NK-92 (cell line): ENCODE data around the gene TRIP13.
"Not testable (repeated sequence)": the region's sequence is repeated elsewhere in the genome, so short reads cannot be mapped to it uniquely, and the experiment has no call there.

Source experiments
- DNase-seq: peaks from one replicate; lab custom pipeline; 2025; ENCODE audit not compliant: unreplicated experiment; lab: John Stamatoyannopoulos, UW

The TRIP13 gene

DNA sequence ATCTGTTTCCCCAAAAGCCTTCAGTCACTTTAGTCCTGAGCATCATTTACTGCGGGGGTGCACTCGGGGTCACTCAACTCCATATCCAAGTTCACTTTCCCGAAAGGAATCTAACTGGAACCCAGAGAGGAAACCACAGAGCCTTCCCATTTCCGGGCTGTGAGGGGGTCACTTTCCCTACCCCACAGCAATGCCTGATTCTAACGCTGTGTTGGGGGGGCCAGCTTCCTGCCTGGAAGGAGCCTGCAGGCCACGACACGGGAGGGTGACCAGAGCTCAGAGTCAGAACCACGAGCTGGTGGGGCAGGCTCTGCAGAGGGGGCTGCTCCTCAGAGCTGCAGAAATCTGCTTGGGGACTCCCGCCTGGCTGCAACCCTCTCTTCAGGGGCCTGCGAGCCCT, 20.4 kb upstream of the TRIP13 start:
- no peak for DNase-seq

DNA sequence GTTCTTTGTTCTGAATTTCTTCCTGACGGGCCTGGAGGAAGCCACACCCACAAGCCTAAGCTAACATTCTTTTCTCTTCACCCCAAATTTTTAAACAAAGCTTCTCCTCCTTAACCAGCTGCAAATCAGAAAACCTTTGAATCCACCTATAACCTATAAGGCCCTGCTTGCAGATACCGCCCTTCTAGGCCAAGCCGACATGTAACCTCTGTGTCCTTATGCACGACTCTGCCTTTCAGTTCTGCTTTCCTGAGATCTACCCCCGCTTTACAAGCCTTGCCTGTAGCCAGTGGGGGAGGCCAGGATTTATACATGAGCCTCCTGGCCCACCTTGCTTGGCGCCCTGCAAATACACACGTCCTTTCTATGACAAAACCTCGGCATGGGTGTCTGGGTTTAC, 19.4 kb upstream of the TRIP13 start:
- no peak for DNase-seq

DNA sequence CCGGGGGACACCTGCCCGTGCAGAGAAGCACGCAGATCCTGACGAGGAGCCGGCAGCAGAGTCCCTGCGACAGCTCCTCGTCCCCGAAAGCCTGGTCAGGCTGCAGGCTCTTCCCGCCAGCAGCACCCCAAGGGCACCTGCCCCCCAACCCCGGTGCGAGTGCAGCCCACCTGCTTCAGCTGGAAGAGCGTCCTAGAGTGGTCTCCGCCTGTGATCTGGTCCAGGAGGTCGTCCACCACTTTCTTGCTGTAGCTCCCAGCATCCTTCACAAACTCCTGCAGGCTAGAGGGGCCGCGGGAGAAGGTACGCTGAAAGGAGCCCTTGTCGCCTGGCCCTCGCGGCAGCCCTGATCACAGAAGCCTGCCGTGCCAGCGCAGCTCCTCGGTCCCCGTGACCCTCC, 16.8 kb upstream of the TRIP13 start:
- DNase-seq: no peak

DNA sequence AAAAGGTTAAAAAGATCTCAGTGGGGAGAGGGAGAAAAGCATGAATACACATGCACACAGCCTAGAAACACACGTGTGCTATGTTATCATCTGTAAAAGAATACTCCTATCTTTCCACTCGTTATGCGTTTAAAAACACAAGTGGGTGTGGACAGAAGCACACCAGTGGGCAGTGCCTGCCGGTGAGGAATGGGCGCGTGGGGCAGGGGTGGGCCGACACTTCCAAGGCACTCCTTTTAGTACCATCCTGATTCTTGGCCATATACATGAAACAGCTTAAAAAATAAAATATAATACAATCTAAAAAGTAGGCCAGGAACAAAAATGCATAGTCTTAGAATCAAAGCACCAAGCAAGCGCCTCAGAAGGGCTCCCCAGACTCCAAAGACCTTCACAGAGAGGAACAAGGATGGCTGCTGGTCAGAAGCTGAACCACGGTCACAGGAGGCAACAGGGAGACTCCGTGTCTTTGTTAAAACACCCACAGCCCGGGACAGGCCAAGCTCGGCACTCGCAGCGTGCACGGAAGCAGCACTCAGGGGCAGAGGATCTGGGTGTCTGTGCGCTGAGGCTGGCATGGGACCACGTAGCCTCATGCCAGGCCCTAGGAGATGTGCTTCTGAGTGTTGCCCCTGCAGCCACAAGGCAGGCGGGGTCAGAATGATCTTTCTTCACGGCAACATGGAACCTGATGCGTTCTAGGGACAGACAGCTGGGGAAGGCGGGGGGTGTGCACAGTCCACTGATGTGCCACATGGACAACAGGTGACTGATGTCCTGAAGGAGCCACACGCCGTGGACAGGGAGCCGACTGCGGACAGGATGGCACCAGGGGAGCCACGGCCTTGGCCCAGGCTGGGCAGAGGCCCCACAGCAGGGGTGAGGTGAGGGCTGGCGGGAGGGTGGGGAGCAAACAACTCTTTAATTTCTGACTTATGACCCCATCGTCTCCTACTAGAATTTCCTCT, 16.0 kb upstream of the TRIP13 start:
- DNase-seq: no peak

DNA sequence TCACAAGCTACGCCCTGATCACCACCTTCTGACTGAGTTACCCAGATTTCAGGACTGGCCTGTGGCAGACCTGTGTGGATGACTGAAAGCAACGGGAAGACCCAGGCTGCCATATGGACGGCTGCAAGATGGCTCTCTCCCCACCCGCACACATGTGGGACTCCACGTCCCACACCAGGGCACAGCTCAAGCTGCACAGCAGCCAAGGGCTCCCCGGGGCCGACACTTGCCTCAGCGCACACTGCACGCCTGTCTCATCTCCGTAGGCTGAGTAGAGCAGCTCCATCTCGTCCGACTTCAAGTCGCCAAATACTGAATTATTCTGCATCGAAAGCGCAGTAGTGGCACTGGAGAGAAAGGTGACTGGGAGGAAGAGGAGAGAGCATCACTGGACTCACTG, 14.6 kb upstream of the TRIP13 start:
- DNase-seq: no peak

DNA sequence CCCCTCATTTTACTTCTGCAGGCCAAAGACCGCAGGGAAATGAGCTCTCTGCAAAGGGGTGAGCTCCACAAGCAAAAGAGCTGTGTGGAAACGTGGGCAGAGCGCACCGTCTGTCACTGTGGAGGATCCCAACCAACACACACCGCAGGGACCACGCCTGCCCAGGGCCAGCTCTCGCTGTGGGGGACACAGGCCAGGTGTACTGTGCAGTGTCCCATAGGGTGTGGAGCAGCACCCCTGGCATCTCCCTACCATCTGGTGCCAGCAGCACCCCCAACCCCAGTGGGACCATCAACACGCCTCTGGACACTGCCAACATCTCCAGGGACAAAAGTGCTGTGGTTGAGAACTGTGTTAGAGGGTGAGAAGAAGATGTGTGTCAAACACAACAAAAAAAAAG, 14.0 kb upstream of the TRIP13 start:
- not testable (repeated sequence) for DNase-seq

DNA sequence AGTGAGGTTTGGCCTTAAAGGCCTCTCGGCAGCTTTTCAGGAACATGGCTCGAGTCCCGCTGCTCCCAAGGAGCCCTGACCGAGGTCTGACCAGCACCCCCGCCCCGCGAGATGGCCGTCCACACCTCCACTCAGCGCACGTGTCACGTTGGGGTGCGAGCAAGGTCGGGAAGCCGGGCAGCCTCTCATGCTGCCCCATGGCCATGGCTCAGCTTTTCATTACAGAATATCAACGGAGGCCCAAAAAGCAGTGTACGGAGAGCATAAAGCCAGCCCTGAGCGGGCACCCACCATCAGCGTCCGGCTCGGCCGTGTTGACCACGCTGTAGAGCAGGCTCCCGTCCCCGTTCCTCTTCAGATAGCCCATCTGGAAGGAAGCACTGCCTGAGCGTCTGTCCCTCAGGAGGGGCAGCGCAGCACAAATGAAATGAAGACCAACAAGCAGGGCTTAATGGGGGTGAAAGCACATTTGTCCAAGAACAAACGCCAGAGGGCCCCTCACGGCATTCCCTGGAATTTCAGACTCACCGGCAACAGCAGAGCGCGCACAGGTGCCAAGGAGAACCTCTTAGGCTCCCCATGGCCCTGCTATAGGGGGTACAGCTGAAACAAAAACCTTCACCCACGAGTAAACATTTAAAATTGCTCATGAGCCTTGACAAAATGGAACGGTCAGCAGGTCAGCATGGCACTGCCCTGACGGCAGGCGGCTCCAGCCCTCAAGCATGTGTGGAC, 11.7 kb upstream of the TRIP13 start:
- DNase-seq: no peak

DNA sequence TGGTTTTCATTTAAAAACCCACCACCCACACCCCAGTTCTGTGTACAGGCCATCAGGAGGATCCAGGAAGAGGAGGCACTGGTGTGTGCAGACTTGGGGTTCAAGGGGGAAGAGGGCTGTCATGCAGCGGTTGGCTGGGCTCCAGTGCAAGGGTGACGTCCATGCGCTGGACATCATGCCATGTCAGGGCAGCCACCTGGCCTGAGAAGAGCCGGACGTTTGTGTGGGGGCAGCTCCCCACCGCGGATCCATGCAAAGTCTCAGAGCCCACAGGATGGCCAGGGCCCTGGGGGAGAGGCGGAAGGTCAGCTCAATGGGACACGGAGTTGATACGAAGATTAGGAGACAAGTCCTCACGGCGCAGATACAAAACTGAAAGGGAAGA, 11.1 kb upstream of the TRIP13 start:
- DNase-seq: no peak

DNA sequence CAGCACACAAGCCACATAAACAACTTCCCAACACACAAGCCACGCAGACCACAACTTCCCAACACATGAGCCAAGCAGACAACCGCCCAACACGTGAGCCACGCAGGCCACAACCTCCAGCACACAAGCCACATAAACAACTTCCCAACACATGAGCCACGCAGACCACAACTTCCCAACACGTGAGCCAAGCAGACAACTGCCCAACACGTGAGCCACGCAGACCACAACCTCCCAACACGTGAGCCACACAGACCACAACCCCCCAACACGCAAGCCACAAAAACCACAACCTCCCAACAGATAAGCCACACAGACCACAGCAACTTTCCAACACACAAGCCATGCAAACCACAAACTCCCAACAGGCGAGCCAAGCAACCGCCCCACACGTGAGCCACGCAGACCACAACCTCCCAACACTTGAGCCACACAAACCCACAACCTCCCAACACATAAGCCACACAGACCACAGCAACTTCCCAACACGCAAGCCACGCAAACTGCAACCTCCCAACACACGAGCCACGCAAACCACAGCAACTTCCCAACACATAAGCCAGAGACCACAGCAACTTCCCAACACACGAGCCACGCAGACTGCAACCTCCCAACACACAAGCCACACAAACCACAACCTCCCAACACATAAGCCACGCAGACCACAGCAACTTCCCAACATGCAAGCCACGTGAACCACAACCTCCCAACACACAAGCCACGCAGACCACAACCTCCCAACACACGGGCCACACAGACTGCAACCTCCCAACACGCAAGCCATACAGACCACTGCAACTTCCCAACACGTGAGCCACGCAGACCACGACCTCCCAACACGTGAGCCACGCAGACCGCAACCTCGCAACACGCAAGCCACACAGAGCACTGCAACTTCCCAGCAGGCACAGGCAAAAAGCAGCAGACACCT, 10.2 kb upstream of the TRIP13 start:
- no peak for DNase-seq

DNA sequence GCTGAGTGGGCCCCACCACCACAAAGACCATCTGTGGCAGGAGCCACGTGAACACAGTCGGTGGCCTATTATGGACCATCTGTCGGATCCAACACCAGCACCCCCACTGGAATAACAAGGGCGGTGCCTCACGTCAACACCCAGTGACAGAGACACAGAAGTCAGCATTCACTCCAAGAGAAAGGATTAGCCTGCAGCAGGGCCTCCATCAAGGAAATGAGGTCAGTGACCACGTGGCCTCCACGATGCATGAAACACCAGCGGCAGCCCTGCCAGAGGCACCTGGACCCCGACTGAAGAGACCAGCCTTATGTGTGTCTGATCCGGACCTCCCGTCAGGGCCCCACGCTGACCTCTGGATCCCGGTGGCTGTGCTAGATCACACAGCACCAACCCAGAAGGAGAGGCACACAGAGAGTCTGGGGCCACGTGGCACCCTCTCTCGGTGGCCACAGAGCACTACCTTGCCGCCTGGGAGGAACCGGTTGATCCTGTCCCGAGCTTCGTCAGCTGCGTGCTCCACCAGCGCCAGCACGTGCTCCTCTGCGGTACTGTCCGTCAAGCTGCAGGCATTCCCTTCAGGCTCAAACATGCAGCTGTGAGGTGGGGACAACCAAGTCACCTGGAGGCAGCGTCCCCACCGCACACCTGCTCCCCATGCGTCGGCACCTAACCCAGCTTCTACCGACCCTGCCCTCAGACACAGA, 9.1 kb upstream of the TRIP13 start:
- no peak for DNase-seq

DNA sequence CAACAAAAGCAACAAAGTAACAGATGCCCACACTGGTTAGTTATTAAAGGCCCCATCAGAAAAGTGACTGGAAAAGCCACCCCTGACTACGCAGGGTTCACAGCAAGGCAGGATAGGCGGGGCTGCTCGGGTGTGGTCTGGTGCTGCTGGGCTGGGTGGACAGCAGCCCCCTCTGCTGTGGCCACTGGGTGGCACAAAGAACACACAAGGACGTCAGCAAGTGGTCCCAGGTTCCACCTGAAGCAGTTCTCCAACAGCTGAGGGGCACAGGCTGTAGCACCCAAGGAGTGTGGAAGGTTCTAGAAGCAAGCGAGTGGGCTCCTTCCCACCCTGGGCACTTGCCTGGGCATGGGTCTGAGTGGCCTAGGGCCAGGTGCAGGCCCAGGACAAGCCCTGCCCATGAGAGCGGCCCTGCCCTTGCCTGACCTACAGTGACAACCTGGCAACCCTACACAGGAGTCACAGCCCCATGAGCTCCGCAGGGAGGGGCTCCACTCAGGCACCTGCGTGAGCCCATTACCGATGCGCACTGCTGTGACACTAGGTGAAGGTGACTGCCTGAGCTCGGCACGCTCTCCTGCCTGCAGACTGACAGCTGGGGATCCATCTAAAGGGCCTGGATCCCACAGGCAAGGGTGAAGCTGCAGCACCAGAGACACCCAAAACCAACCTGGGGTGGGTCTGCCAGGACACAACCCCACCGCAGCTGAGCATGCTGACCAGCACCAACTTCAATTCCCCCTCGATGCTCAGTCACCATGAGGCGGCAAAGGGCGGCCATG, 8.1 kb upstream of the TRIP13 start:
- no peak for DNase-seq

DNA sequence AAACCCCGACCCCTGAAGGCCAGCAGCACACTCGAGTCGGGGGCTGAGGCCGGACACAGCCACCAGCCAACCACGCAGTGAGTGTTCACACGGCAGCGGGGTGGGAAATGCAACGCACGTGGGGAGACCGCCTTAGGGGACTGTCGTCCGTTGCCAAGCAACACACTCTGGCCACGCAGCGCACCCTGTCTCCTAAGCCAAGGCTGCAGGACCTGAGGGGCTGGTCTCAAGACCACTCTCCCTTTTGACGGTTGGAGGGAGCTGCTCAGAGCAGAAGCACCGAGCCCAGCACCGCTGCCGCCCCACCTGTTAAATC, 7.6 kb upstream of the TRIP13 start:
- DNase-seq: no peak

DNA sequence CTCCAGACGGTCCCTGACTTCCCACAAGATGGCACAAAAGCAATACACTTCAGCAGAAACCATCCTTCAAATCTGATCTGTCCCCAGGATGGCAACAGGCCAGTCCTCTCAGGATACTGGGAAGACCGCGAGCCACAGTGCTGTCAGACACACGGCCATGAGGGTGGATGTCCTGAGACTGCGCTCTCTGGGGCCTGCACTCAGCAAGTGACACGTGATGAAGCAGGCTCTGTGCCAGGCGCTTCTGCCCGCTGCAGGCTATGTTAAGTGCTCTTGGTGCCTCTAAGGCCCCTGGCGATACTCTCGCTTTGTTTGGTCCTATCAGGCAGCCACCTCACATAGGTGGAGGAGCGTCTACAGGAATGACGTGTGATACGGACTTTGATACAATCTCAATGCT, 7.2 kb upstream of the TRIP13 start:
- no peak for DNase-seq

DNA sequence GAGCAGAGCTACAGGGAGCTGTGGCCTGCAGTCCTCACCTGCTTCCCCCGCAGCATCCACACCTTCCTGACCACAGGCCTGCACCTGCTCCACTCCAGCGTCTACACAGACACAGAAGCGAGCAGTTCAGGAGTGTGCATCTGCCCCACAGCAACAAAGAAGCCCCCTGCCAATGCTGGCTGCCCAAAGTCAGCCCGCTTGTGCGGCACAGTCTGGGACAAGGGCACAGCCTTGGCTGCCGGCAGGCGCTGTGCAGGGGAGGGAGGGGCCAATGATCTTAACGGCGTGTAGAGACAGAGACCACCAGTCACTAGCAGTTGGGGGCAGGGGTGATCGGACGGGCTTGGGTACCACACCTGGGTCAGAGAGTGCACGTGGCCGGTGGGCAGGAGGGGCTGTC, 6.6 kb upstream of the TRIP13 start:
- DNase-seq: no peak

DNA sequence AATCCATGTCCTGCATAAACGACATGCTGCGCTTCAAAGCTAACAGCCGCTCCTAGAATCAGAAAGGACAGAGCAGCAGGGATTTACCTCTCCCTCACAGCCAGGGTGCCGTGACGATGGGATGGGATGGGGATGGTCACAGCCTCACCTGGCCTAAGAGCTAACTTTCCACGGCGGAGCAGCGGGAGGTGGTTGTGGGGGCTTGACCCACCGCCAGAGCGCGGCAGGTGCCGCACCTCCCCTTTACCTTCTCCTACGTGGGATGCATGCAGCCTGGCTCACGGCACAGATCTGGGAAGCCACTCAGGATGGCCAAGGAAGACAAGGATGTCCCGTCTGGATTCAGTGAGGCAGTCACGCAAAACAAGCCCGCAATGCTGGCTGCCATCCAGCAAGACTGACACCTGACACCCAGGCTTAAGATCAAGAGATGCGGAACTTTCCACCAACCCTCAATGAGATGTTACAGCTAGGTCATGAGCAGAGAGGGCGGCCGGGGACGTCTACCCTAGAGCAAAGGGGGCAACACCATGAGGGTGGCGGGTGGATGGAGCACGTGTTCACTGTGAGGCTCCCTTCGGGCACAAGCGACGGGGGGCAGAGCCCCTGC, 5.9 kb upstream of the TRIP13 start:
- DNase-seq: no peak

DNA sequence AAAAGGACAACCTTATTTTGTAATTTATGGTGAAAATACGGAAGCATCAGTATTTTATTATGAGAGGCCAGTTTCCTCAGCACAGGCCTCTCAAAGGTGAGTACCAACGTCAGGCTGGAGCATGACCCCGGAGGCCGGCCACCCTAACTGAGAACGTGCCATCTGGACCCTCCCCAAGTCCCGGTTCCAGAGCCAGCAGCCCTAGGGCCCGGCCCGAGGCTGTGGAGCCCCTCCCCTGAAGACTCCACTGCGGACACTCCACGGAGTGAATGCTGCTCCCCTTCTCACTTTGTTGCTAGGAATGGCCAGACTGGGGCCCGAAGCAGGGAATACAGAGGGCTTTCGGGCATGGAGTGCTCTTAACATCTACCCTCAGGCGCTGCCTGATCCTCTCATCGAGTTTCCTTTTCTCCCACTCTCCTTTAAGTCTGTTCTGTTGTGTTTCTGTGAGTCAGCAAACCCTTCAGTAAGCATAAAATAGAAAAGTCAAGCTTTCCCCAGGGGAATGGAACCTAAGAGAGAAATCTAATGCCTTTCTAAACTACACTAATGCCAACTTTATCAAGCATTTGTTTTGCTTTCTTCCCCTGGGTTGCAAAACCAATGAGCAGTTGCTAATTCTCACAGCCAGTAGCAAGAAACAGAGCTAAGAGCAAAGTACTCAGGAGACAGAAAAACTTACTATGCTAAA, 4.6 kb upstream of the TRIP13 start:
- no peak for DNase-seq

DNA sequence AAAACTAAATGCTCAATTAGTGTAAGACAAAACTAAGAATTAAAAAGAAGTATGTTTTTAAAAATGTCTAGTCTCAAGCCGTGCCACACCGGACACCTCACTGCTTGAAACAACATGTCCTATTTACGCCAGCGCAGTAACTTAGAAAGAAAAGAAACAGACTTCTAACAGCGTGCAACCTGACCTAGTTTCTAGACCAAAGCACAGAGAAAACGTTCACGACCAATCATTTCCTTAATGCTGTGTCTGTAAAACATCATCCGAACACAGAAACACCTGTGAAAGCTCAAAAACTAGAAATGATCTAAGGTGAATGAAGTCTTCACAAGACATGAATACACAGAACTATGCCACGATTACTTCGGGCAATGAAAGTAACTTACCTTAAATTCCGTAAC, 4.0 kb upstream of the TRIP13 start:
- no peak for DNase-seq

DNA sequence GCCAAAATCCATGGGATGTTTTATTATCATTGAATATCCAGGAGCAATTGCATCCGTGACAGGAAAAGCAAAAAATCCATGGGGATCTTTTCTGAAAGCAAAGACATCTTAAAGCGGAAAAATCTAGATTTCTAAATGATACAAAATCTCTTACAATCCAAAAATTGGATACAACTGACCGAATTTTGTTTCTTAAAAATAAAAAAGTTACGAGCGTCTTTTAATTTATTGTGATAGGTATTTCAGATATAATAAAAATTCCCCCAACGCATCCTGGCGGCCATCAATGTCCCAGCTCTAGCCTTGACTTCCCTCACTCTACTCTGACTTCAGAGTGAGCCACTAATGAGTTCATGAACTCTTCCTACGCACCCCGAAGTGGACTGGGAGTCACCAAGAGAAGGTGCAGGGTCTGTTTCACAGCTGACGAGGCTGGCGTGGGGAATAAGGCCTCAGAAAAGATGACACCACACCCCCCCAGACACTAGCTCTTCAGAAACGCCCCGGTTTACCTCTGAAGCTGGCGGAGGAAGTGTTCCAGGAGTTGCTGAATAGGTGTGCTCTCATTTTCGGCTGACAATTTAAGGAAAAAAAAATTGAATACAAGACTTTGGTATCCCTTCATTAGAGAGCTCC, 3.5 kb upstream of the TRIP13 start:
- no peak for DNase-seq
